Measurements from ENCODE around the gene SLC6A17. TPM values are rescaled to one million over a fixed set of nuclear protein-coding genes. Genes with fewer than 3 reads are reported as not detected.

The SLC6A17 gene
- total and polyA plus RNA-seq, 12 donors, result 0.04 to 6.9 (median 1.4) TPM; not detected in 1

GRCh38 chr1:110228381-110228780 lies 78.1 kb downstream of the SLC6A17 start:
- H3K36me3 ChIP-seq (replicated peaks in 1 of 2), result peaks cover 0 to 8% of the 10 kb centered on the region in 2 donors
- WGBS, 4 donors, result 88 to 93% (median 89%) methylated on average over 7 to 12 of the region's 12 CpGs
- intact Hi-C loops (cut with DNase I), result no loop called here

GRCh38 chr1:110228869-110229268 lies 78.6 kb downstream of the SLC6A17 start:
- intact Hi-C loops (cut with DNase I), result no loop called here
- peaks cover 0 to 3% of the 10 kb centered on the region in 2 donors for H3K36me3 ChIP-seq (replicated peaks in 1 of 2)

More at GRCh38 chr1:110228381-110228780, 78.1 kb downstream of the SLC6A17 start:
- no peak overlapping the region for H3K4me3 ChIP-seq
- no peak for TF ChIP-seq POLR2A (IDR thresholded peaks at IDR 0.05)
- TF ChIP-seq, protein P1, sequence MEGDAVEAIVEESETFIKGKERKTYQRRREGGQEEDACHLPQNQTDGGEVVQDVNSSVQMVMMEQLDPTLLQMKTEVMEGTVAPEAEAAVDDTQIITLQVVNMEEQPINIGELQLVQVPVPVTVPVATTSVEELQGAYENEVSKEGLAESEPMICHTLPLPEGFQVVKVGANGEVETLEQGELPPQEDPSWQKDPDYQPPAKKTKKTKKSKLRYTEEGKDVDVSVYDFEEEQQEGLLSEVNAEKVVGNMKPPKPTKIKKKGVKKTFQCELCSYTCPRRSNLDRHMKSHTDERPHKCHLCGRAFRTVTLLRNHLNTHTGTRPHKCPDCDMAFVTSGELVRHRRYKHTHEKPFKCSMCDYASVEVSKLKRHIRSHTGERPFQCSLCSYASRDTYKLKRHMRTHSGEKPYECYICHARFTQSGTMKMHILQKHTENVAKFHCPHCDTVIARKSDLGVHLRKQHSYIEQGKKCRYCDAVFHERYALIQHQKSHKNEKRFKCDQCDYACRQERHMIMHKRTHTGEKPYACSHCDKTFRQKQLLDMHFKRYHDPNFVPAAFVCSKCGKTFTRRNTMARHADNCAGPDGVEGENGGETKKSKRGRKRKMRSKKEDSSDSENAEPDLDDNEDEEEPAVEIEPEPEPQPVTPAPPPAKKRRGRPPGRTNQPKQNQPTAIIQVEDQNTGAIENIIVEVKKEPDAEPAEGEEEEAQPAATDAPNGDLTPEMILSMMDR (IDR thresholded peaks at IDR 0.05), result no peak
- no peaks in the 10 kb centered on the region for H3K27me3 ChIP-seq
- DNase-seq, result no peak
- peak overlapping the region in 1 of 5 donors; percentile 62 for H3K27ac ChIP-seq
- no peaks in the 10 kb centered on the region for H3K4me1 ChIP-seq (replicated peaks in 1 of 2)
- H3K9me3 ChIP-seq (replicated peaks in 1 of 3), result no peaks in the 10 kb centered on the region

GRCh38 chr1:110229348-110230001 lies 79.2 kb downstream of the SLC6A17 start:
- Histone ChIP-seq H3K27me3 (no peaks in the 10 kb centered on the region), H3K9me3 (replicated peaks in 1 of 3) (no peaks in the 10 kb centered on the region), H3K4me1 (replicated peaks in 1 of 2) (no peaks in the 10 kb centered on the region), H3K4me3 (no peak overlapping the region), H3K27ac (peak overlapping the region in 1 of 5 donors; percentile 62), H3K36me3 (replicated peaks in 1 of 2) (no peaks in the 10 kb centered on the region)
- DNase-seq, result peak in 1 of 7 donors; percentile 81
- intact Hi-C loops (cut with DNase I), result no loop called here
- TF ChIP-seq, protein P1 (IDR thresholded peaks at IDR 0.05), result no peak
- TF ChIP-seq POLR2A (IDR thresholded peaks at IDR 0.05), result no peak
- WGBS, 4 donors, result 83 to 90% (median 86%) methylated on average over 21 of the region's 21 CpGs

More at GRCh38 chr1:110228869-110229268, 78.6 kb downstream of the SLC6A17 start:
- Histone ChIP-seq H3K27me3 (no peaks in the 10 kb centered on the region), H3K9me3 (replicated peaks in 1 of 3) (no peaks in the 10 kb centered on the region), H3K4me3 (no peak overlapping the region), H3K4me1 (replicated peaks in 1 of 2) (no peaks in the 10 kb centered on the region), H3K27ac (peak overlapping the region in 1 of 5 donors; percentile 62)
- TF ChIP-seq POLR2A (IDR thresholded peaks at IDR 0.05), result no peak
- TF ChIP-seq, protein P1 (IDR thresholded peaks at IDR 0.05), result no peak
- no peak for DNase-seq
- 88 to 93% (median 90%) methylated on average over 9 of the region's 9 CpGs for WGBS, 4 donors

DNA sequence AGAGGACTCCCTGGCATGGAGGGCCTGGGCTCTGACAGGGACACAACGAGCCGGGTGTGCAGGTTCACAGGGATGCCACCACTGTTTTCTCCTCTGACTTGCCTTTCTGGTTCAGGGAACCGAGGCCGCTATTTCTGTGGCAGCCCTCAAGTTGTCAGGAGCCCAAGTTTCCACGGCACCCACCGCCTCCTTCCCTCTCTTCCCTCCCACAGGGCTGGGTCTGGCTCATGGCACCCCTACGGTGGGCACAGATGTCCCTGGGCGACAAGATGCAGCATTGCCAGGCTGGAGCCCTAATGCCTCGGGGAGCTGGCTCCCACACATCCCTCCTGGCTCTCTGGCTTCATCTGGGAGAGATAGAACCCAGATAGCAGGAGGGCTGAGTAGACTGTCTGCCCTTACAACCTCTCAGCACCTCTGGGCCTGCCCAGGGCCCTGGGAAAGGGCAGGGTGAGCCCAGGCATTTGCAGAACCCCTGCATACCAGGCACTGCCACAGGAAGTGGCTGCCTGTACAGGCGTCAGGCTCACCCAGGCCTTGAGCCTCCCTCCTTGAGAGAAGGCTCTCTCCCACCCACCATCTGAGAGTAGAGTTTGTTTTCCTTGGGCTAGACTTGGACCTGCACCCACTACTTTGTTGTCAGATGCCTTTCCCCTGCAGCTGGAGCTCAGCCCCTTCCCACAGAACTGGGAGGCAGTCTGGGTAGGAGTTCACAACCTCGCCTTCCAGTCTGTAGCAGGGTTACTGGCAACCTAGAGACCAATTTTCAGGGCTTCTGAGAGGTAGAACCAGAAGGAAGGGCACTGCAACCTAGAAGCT lies 80.3 kb downstream of the SLC6A17 start:
- no peak for DNase-seq

More for the DNA sequence above, 80.3 kb downstream of the SLC6A17 start:
- Histone ChIP-seq H3K27me3 (no peaks in the 10 kb centered on the region), H3K9me3 (replicated peaks in 1 of 3) (no peaks in the 10 kb centered on the region), H3K36me3 (replicated peaks in 1 of 2) (no peaks in the 10 kb centered on the region), H3K4me1 (replicated peaks in 1 of 2) (peaks cover 0 to 1% of the 10 kb centered on the region in 2 donors), H3K27ac (no peak overlapping the region), H3K4me3 (no peak overlapping the region)
- TF ChIP-seq, protein P1 (IDR thresholded peaks at IDR 0.05), result no peak
- no peak for TF ChIP-seq POLR2A (IDR thresholded peaks at IDR 0.05)
- intact Hi-C loops (cut with DNase I), result no loop called here
- WGBS, 4 donors, result 82 to 91% (median 88%) methylated on average over 9 to 11 of the region's 11 CpGs

Data from adrenal gland (tissue), 12 donors.